K562 (cell line): ENCODE results near the gene IMPDH2. TPM values are rescaled to one million over a fixed set of nuclear protein-coding genes. Genes with fewer than 3 reads are reported as not detected.
A peak's percentile ranks its signal among the peaks of the same experiment; 100 is the strongest.

ENCODE experiments used
- BMI1 ChIP-seq: fragments of 150-350 bp; IDR thresholded peaks from 2 replicates; pipeline ENCODE4 v1.6.1; 2014; ENCODE audit warnings: low read length
- CREM ChIP-seq: IDR thresholded peaks from 2 replicates; pipeline ENCODE4 v1.6.1; 2014; ENCODE audit warnings: antibody characterized with exemption, low read depth
- EGR1 ChIP-seq: fragments of 450-650 bp; conservative IDR thresholded peaks from 2 replicates; pipeline ENCODE4 v1.6.1; 2017; ENCODE audit warnings: mild to moderate bottlenecking
- HDAC8 ChIP-seq: fragments of 450-650 bp; IDR thresholded peaks from 2 replicates; pipeline ENCODE4 v1.6.1; 2016; ENCODE audit warnings: mild to moderate bottlenecking, missing genetic modification characterization, moderate library complexity, missing compliant biosample characterization
- HNRNPK ChIP-seq: fragments of 200-400 bp; formaldehyde crosslinking; IDR thresholded peaks from one replicate; pipeline ENCODE4 v1.6.1; 2018; ENCODE audit warnings: mild to moderate bottlenecking, low read depth, low read length; ENCODE audit not compliant: poor library complexity, severe bottlenecking
- JUNB ChIP-seq: fragments of 450-650 bp; formaldehyde crosslinking; conservative IDR thresholded peaks from 2 replicates; pipeline ENCODE4 v1.4.0; 2020; ENCODE audit warnings: mild to moderate bottlenecking
- KAT8 ChIP-seq: fragments of 450-650 bp; IDR thresholded peaks from 2 replicates; pipeline ENCODE4 v1.6.1; 2016; ENCODE audit warnings: low read depth, mild to moderate bottlenecking
- KDM5B ChIP-seq: fragments of 200-600 bp; sonication (generic); IDR thresholded peaks from 2 replicates; pipeline ENCODE4 v1.6.1; 2012; ENCODE audit warnings: low read depth, mild to moderate bottlenecking, moderate library complexity, low read length, control low read depth, inconsistent platforms; ENCODE audit not compliant: insufficient replicate concordance
- L3MBTL2 ChIP-seq: fragments of 450-650 bp; IDR thresholded peaks from 2 replicates; pipeline ENCODE4 v1.6.1; 2016; ENCODE audit warnings: mild to moderate bottlenecking, moderate library complexity
- NBN ChIP-seq: fragments of 450-650 bp; IDR thresholded peaks from 2 replicates; pipeline ENCODE4 v1.6.1; 2016; ENCODE audit warnings: low read depth, mild to moderate bottlenecking
- NONO ChIP-seq, 2 experiments: fragments of 200-400 bp in 1 of 2; fragments of 450-650 bp in 1 of 2; formaldehyde crosslinking in 1 of 2; IDR thresholded peaks; 2 replicates each; pipeline ENCODE4 v1.6.1; 2017; ENCODE audit warnings: low read depth in 2 of 2, mild to moderate bottlenecking in 2 of 2, moderate library complexity in 2 of 2, low read length in 1 of 2
- OTX1 ChIP-seq: fragments of 450-650 bp; formaldehyde crosslinking; IDR thresholded peaks from 2 replicates; pipeline ENCODE4 v1.4.0; 2022; ENCODE audit warnings: mild to moderate bottlenecking
- POLR2AphosphoS2 ChIP-seq: IDR thresholded peaks from 2 replicates; pipeline ENCODE4 v1.6.1; 2012; ENCODE audit warnings: low read length, improper control_type of control experiment
- POLR2H ChIP-seq: IDR thresholded peaks from 2 replicates; pipeline ENCODE4 v1.6.1; 2016; ENCODE audit warnings: missing genetic modification characterization, low read depth, mild to moderate bottlenecking, control low read depth, missing compliant biosample characterization, moderate library complexity
- TRIM24 ChIP-seq, 2 experiments: fragments of 450-650 bp; IDR thresholded peaks; 2 replicates each; pipeline ENCODE4 v1.6.1; 2016
- YBX1 ChIP-seq: fragments of 450-650 bp; IDR thresholded peaks from 2 replicates; pipeline ENCODE4 v1.7.1; 2016; ENCODE audit warnings: mild to moderate bottlenecking
- ZFP91 ChIP-seq: sonication (generic); formaldehyde crosslinking; IDR thresholded peaks from 2 replicates; pipeline ENCODE4 v1.8.0; 2022; ENCODE audit warnings: mild to moderate bottlenecking, missing genetic modification reagents
- ZNF239 ChIP-seq: fragments of 250-450 bp; sonication (Bioruptor Pico); IDR thresholded peaks from 2 replicates; pipeline ENCODE4 v1.4.0; 2020; ENCODE audit warnings: mild to moderate bottlenecking
- polyA plus RNA-seq, 8 experiments: library from polyadenylated mRNA; depleted of rRNA in 4 of 8; stranded (reverse) in 5 of 8; unstranded in 3 of 8; fragments of >200 nt; fragmentation: Nextera tagmentation in 2 of 8; fragmentation: Illumina TruSeq in 1 of 8; extraction: Ambion mirVana in 2 of 8; extraction: Trizol in 1 of 8; gene quantifications; 2 replicates each; pipeline versions ENCODE4 v1.2.1 to v1.2.3, GENCODE V29; 2011 to 2014; ENCODE audit warnings: inconsistent platforms in 1 of 8, missing spikeins in 1 of 8
- total RNA-seq, 7 experiments: library from RNA; depleted of rRNA in 6 of 7; stranded (reverse); fragments of >200 nt in 6 of 7; fragmentation: Illumina TruSeq in 2 of 7; extraction: Trizol in 2 of 7; gene quantifications; 2 replicates each; pipeline versions ENCODE4 v1.2.1 to v1.2.3, GENCODE V29; 2011 to 2021; ENCODE audit warnings: low replicate concordance in 1 of 7
- TF ChIP-seq, protein P1 (sequence below): fragments of 250-450 bp; sonication (Bioruptor Pico); IDR thresholded peaks from 2 replicates; pipeline ENCODE4 v1.4.0; 2020
- TF ChIP-seq, protein P2 (sequence below): fragments of 450-650 bp; formaldehyde crosslinking; IDR thresholded peaks from 2 replicates; pipeline ENCODE4 v1.4.0; 2020; ENCODE audit warnings: mild to moderate bottlenecking, mixed read lengths

IMPDH2 gene
- total and polyA plus RNA-seq, 9 of the 15 experiments (the other 6 are each of a cell fraction or from before 2014, with no cell fraction given) = 318 to 507 (median 366) TPM

GRCh38 chr3:49007068-49007770 is 22.0 kb downstream of the IMPDH2 start, which contains the start of gene WDR6 (continued):
- TF ChIP-seq, protein P1, sequence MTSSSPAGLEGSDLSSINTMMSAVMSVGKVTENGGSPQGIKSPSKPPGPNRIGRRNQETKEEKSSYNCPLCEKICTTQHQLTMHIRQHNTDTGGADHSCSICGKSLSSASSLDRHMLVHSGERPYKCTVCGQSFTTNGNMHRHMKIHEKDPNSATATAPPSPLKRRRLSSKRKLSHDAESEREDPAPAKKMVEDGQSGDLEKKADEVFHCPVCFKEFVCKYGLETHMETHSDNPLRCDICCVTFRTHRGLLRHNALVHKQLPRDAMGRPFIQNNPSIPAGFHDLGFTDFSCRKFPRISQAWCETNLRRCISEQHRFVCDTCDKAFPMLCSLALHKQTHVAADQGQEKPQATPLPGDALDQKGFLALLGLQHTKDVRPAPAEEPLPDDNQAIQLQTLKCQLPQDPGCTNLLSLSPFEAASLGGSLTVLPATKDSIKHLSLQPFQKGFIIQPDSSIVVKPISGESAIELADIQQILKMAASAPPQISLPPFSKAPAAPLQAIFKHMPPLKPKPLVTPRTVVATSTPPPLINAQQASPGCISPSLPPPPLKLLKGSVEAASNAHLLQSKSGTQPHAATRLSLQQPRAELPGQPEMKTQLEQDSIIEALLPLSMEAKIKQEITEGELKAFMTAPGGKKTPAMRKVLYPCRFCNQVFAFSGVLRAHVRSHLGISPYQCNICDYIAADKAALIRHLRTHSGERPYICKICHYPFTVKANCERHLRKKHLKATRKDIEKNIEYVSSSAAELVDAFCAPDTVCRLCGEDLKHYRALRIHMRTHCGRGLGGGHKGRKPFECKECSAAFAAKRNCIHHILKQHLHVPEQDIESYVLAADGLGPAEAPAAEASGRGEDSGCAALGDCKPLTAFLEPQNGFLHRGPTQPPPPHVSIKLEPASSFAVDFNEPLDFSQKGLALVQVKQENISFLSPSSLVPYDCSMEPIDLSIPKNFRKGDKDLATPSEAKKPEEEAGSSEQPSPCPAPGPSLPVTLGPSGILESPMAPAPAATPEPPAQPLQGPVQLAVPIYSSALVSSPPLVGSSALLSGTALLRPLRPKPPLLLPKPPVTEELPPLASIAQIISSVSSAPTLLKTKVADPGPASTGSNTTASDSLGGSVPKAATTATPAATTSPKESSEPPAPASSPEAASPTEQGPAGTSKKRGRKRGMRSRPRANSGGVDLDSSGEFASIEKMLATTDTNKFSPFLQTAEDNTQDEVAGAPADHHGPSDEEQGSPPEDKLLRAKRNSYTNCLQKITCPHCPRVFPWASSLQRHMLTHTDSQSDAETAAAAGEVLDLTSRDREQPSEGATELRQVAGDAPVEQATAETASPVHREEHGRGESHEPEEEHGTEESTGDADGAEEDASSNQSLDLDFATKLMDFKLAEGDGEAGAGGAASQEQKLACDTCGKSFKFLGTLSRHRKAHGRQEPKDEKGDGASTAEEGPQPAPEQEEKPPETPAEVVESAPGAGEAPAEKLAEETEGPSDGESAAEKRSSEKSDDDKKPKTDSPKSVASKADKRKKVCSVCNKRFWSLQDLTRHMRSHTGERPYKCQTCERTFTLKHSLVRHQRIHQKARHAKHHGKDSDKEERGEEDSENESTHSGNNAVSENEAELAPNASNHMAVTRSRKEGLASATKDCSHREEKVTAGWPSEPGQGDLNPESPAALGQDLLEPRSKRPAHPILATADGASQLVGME (CRISPR knock-in tag) = 0 out of 2 replicates have a peak, but pooled peaks have one; percentile 10
- TF ChIP-seq TRIM24 (IDR thresholded peaks at IDR 0.05) (peak in 1 of 2 experiments; percentile 25; a peak in 1 of 4 replicates), CREM (peak; percentile 63; the same call in 1 of the 2 replicates), BMI1 (no peak), EGR1 (peak; percentile 88), POLR2H (tag) (peak; percentile 76), POLR2AphosphoS2 (no peak; the same call in 1 of the 2 replicates), L3MBTL2 (peak; percentile 93), ZNF239 (CRISPR knock-in tag) (no peak), OTX1 (no peak), JUNB (CRISPR knock-in tag) (no peak), ZFP91 (CRISPR knock-in tag) (0 out of 2 replicates have a peak, but pooled peaks have one; percentile 7), YBX1 (no peak), NBN (peak; percentile 78; the same call in 1 of the 2 replicates), HDAC8 (tag) (0 out of 2 replicates have a peak, but pooled peaks have one; percentile 39), HNRNPK (no peak), KDM5B (peak; percentile 84), KAT8 (no peak), NONO (IDR thresholded peaks at IDR 0.05; ENCODE audit: low read depth in 2 of 2, low read length in 1 of 2) (peak in 1 of 2 experiments; percentile 57; a peak in 1 of 4 replicates)
- TF ChIP-seq, protein P2, sequence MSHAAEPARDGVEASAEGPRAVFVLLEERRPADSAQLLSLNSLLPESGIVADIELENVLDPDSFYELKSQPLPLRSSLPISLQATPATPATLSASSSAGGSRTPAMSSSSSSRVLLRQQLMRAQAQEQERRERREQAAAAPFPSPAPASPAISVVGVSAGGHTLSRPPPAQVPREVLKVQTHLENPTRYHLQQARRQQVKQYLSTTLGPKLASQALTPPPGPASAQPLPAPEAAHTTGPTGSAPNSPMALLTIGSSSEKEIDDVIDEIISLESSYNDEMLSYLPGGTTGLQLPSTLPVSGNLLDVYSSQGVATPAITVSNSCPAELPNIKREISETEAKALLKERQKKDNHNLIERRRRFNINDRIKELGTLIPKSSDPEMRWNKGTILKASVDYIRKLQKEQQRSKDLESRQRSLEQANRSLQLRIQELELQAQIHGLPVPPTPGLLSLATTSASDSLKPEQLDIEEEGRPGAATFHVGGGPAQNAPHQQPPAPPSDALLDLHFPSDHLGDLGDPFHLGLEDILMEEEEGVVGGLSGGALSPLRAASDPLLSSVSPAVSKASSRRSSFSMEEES (CRISPR knock-in tag) = peak; percentile 91
